ENCODE data around the gene C2CD4C.
"Not testable (repeated sequence)": the region's sequence is repeated elsewhere in the genome, so short reads cannot be mapped to it uniquely, and the experiment has no call there.

The C2CD4C gene

GRCh38 chr19:408902-409515 lies at the start of gene C2CD4C:
TSS of gene C2CD4C (minus strand) at chr19:409147. CDS start at chr19:408361, 786 bp downstream.
- DNase-seq = peak in 1 of 2 experiments; percentile 63

GRCh38 chr19:458091-459042 lies 49.4 kb upstream of the C2CD4C start:
- no peak for DNase-seq

GRCh38 chr19:457636-458035 lies 48.7 kb upstream of the C2CD4C start:
- DNase-seq = no peak

GRCh38 chr19:456547-457110 lies 47.7 kb upstream of the C2CD4C start:
- DNase-seq = no peak

- DNase-seq = no peak
These were observed 47.1 kb upstream of the C2CD4C start for GRCh38 chr19:455851-456546.

GRCh38 chr19:455031-455705 lies 46.2 kb upstream of the C2CD4C start:
- DNase-seq = no peak

- no peak for DNase-seq
These were observed 44.7 kb upstream of the C2CD4C start for GRCh38 chr19:453606-454005.

- DNase-seq = no peak
These were observed 43.9 kb upstream of the C2CD4C start for GRCh38 chr19:452829-453228.

- DNase-seq = not testable (repeated sequence)
These were observed 42.0 kb upstream of the C2CD4C start for GRCh38 chr19:450912-451481.

- no peak for DNase-seq
These were observed 41.0 kb upstream of the C2CD4C start for GRCh38 chr19:449916-450315.

- DNase-seq = no peak
These were observed 39.0 kb upstream of the C2CD4C start for GRCh38 chr19:447816-448560.

- DNase-seq = no peak
These were observed 38.1 kb upstream of the C2CD4C start for GRCh38 chr19:447064-447426.

GRCh38 chr19:444677-445210 lies 35.8 kb upstream of the C2CD4C start:
- DNase-seq = no peak

GRCh38 chr19:443005-443404 lies 34.1 kb upstream of the C2CD4C start:
- no peak for DNase-seq

GRCh38 chr19:442085-442484 lies 33.1 kb upstream of the C2CD4C start:
- no peak for DNase-seq

GRCh38 chr19:441213-441836 lies 32.4 kb upstream of the C2CD4C start:
- DNase-seq = no peak

GRCh38 chr19:440391-441212 lies 31.7 kb upstream of the C2CD4C start:
- no peak for DNase-seq

GRCh38 chr19:439167-439900 lies 30.4 kb upstream of the C2CD4C start:
- no peak for DNase-seq

- DNase-seq = no peak
These were observed 29.5 kb upstream of the C2CD4C start for GRCh38 chr19:438416-438958.
